Bone marrow (tissue), 2 donors: ENCODE results near the gene EIF5A2.
"Not testable (repeated sequence)": the region's sequence is repeated elsewhere in the genome, so short reads cannot be mapped to it uniquely, and the experiment has no call there.

Experiments
- DNase-seq, 2 donors: peaks; one replicate each; lab custom pipeline; 2025; lab: John Stamatoyannopoulos, UW

Gene EIF5A2

GRCh38 chr3:170896781-170897180 is 11.7 kb downstream of the EIF5A2 start:
- DNase-seq, result no peak

GRCh38 chr3:170896333-170896732 is 12.1 kb downstream of the EIF5A2 start:
- DNase-seq, result not testable (repeated sequence)

GRCh38 chr3:170893895-170894294 is 14.5 kb downstream of the EIF5A2 start:
- no peak for DNase-seq

- no peak for DNase-seq
Measured at GRCh38 chr3:170889630-170890029, 18.8 kb downstream of the EIF5A2 start.

DNA sequence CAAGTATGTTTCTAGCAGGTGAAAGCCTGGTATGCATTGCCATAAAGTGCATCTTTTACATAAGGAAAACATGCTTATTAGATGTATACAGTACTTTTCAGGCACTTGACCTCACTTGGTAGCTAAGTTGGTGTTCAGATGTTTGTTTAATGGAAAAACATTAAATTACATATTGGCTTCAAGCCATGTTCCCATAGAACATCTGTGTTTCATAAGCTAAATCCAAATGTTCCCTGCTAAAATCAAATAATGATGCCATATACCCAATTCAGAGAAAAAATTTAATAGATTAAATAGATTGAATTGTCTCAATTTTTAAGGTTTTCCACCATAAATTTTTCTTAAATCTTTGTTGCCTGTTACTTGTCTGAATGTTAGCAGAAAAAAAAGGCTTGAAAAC is 19.3 kb downstream of the EIF5A2 start:
- DNase-seq, result no peak

GRCh38 chr3:170884109-170884930 is 24.1 kb downstream of the EIF5A2 start:
- not testable (repeated sequence) for DNase-seq

DNA sequence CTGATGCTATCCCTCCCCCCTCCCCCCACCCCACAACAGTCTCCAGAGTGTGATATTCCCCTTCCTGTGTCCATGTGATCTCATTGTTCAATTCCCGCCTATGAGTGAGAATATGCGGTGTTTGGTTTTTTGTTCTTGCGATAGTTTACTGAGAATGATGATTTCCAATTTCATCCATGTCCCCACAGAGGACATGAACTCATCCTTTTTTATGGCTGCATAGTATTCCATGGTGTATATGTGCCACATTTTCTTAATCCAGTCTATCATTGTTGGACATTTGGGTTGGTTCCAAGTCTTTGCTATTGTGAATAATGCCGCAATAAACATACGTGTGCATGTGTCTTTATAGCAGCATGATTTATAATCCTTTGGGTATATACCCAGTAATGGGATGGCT is 29.7 kb downstream of the EIF5A2 start:
- not testable (repeated sequence) for DNase-seq

GRCh38 chr3:170877311-170877710 is 31.1 kb downstream of the EIF5A2 start:
- DNase-seq, result not testable (repeated sequence)

GRCh38 chr3:170876537-170876936 is 31.9 kb downstream of the EIF5A2 start:
- no peak for DNase-seq

- DNase-seq, result no peak
Measured at GRCh38 chr3:170869645-170870593, 38.5 kb downstream of the EIF5A2 start, which contains the start of gene RPL22L1. TSS of gene RPL22L1 (minus strand) at chr3:170870195. CDS start at chr3:170870167, 28 bp downstream.

- no peak for DNase-seq
Measured at GRCh38 chr3:170869239-170869590, 39.2 kb downstream of the EIF5A2 start.

DNA sequence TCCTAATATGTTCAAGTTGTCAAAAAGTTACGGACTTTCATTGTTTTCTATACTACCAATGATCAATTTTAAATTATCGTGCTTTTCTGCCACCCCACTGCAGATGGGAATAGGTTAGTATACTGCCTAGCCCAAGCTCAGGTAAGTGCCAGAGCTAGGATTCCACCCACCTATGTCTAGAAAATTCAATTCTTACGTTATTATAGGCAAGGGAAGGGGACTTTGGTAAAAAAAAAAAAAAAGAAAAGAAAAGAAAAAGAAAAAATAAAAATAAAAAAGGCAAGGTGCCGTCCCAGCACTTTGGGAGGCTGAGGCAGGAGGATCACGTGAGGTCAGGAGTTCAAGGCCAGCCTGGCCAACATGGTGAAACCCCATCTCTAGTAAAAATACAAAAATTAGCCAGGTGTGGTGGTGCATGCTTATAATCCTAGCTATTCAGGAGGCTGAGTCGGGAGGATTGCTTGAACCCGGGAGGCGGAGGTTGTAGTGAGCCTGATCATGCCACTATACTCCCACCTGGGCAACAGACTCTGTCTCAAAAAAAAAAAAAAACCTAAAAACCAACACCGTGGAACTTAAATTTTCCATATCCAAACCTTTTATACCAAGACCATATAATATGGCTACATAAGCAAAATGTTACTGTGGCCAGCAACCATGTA is 39.7 kb downstream of the EIF5A2 start:
- DNase-seq, result no peak

GRCh38 chr3:170867143-170867937 is 41.1 kb downstream of the EIF5A2 start:
- no peak for DNase-seq

DNA sequence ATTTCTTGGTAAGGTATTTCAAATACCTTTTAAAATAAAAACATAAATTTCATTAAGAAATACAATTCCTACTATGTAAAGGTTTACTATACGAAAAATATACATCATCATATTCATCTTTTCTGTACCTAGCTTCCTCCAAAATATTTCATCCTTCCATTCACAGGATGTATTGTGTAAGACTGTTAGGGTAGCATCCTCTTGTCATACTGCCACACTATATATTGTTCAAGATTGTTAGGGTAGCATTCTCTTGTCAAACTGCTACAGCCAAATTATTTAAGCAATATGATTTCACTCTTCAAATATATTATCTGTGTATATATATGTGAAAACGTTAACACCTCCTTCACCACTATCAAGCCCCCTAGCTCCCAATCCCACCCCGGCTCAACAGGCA is 41.9 kb downstream of the EIF5A2 start:
- DNase-seq, result no peak

DNA sequence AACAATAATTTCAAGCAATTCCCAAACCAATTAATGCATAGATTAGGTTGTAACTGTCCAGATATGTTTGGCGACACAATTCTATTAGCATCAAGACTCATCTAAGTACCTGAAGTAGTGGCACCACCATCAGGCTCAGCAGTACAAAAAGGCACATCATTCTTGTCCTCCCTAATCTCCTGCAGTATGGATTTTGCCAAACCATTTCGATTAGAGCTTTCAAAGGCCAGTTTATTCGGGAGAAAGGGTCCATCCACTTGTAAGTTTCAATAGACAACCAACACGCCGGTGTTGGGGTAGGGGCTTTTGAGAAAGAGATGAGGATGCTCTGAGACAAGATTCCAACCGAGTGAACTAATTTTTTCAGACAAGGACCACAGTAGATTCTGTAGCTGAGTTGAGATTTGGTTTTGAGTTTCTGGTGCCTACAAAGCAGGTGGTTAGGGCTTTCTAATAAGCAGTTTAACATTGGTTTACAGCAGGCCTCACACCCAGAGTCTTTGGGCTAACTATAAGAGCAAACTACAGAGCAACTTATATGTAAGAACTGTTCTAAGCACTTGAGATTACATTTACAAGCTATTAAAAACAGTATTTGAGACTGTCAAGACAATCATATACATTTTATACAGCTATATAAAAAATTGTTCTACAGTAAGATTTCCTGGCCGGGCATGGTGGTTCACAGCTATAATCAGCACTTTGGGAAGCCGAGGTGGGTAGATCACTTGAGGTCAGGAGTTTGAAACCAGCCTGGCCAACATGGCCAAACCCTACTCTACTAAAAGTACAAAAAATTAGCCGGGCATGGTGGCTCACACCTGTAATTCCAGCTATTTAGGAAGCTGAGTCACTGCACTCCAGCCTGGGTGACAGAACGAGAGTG is 43.0 kb downstream of the EIF5A2 start:
- DNase-seq, result no peak

DNA sequence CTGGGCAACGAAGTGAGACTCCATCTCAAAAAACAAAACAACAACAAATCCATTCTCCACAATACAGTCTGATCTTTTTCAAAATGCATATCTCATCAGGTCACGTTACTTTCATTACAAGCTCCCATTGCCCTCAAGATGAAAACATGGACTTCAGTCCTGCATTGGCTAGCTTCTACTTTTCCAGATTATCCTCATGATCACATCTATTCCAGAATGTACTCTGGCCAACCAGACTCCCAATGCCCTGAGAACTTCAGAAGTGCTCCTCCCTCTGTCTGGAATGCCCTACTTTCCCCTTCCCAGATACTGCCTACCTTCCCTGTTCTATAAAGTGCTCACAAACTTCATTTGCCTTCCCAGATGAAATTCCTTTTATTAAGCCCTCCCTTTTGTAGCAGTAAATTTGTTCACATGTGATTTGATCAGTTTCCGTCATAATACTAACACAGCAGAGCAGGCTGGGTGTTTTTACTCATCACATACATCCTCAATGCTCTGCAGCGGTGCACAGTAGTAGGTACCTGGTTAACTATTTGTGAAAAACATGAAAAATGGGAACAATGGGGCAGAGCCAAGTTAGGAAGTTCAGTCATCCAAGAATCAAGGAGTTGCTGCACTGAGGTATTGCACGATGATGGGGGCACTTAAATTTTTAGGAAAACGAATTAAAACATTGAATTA is 43.8 kb downstream of the EIF5A2 start:
- DNase-seq, result no peak

DNA sequence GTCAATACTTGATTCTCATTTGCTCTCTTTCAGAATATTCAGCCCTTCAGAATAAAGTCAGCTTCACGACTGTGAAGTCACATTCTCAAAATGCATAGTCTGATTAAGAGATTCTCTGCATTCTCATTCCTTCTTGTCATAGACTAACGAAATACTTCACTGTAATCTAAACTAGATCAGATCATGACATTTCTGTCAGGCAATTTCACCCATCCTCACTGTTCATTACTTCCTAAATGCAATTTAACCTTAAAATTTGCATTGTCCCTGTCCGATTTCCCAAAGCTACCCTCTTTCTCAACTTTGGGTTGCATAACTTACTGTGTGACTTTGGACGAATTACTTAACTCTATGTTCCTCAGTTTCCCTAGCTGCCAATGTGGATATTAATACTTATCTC is 44.6 kb downstream of the EIF5A2 start:
- DNase-seq, result no peak

- DNase-seq, result no peak
Measured at GRCh38 chr3:170862618-170863374, 45.6 kb downstream of the EIF5A2 start.

- DNase-seq, result no peak
Measured at GRCh38 chr3:170858599-170858998, 49.8 kb downstream of the EIF5A2 start.
